Esophagus muscularis mucosa (tissue), 4 donors: ENCODE data around the gene PYCR2. TPM values are rescaled to one million over a fixed set of nuclear protein-coding genes. Genes with fewer than 3 reads are reported as not detected.

ENCODE experiments used
- DNase-seq: peaks from one replicate; pipeline ENCODE4 v3.0.0-alpha.2; 2017; ENCODE audit errors: extremely low spot score
- H3K27ac ChIP-seq, 4 donors: fragments of 200-600 bp; sonication (generic); replicated peaks in 1 of 4; 1 replicate in 3 of 4; 2 replicates in 1 of 4; pipeline ENCODE4 v1.5.1; 2016 to 2019; ENCODE audit warnings: mild to moderate bottlenecking in 1 of 4
- H3K27me3 ChIP-seq, 4 donors: fragments of 200-600 bp; sonication (generic); one replicate each; pipeline versions ENCODE4 v1.5.1 to v1.6.0; 2016 to 2019
- H3K36me3 ChIP-seq, 4 donors: fragments of 200-600 bp; sonication (generic); one replicate each; pipeline ENCODE4 v1.5.1; 2016 to 2019
- H3K4me1 ChIP-seq, 4 donors: fragments of 200-600 bp; sonication (generic); one replicate each; pipeline ENCODE4 v1.5.1; 2016 to 2019
- H3K4me3 ChIP-seq, 4 donors: fragments of 200-600 bp; sonication (generic); 1 replicate in 2 of 4; 2 replicates in 2 of 4; pipeline ENCODE4 v1.5.1; 2016 to 2019; ENCODE audit warnings: mild to moderate bottlenecking in 4 of 4, moderate library complexity in 1 of 4
- H3K9me3 ChIP-seq, 4 donors: fragments of 200-600 bp; sonication (generic); 1 replicate in 3 of 4; 2 replicates in 1 of 4; pipeline ENCODE4 v1.5.1; 2016 to 2019
- EP300 ChIP-seq: sonication (generic); formaldehyde crosslinking; IDR thresholded peaks from one replicate; pipeline ENCODE4 v1.6.1; 2017; ENCODE audit warnings: antibody characterized with exemption
- POLR2A ChIP-seq: fragments of 450-650 bp; IDR thresholded peaks from one replicate; pipeline ENCODE4 v1.6.1; 2017; ENCODE audit warnings: antibody characterized with exemption, moderate library complexity, mild to moderate bottlenecking, low read depth
- POLR2AphosphoS5 ChIP-seq, 2 donors: sonication (generic); formaldehyde crosslinking; IDR thresholded peaks; one replicate each; pipeline ENCODE4 v1.6.1; 2017; ENCODE audit warnings: antibody characterized with exemption in 2 of 2
- WGBS: methylation state at CpG from one replicate; pipeline ENCODE4 v1.1.5; 2018; 5-methylcytosine and 5-hydroxymethylcytosine counted together
- intact Hi-C: fragments of 100-400 bp; cut with DNase I; formaldehyde crosslinking; loops from one replicate; pipeline ENCODE4 v1.15.1; 2023
- total RNA-seq, 4 donors: library from RNA; depleted of rRNA; stranded (reverse); fragments of >200 nt; gene quantifications; one replicate each; pipeline versions ENCODE4 v1.1.0 to v1.2.1, GENCODE V29; 2016
- TF ChIP-seq, protein P1 (sequence below), 3 experiments: fragments of 200-600 bp in 2 of 3; fragments of 450-650 bp in 1 of 3; sonication (generic) in 2 of 3; IDR thresholded peaks; one replicate each; pipeline ENCODE4 v1.5.1; 2017 to 2019; ENCODE audit warnings: antibody characterized with exemption in 3 of 3, mild to moderate bottlenecking in 2 of 3, moderate library complexity in 1 of 3

The PYCR2 gene
- total RNA-seq, 4 donors from 2014 or later = 37.4 to 73.6 (median 58.2) TPM

DNA sequence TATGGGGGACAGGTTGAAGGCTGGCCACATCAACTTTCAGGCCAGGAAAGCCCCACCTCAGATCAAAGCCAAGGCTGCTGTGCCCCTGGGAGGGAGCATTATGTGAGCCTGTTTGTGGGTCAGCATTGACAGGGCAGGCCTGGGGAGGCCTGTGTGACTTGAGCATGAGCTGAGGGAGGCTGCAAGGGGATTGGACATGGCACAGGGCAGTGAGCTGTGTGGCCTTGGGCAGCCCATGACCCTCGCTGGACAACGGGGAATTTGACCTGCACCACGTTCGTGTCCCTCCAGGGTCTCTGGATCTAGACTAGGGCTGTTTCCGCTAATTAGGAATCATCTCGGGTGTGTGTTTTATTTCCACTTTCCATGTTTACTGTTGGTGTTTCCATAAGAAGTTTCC is 17.6 kb downstream of the PYCR2 start:
- intact Hi-C loops = no loop called here
- Histone ChIP-seq H3K27ac (no peak overlapping the region), H3K9me3 (no peaks in the 10 kb centered on the region), H3K27me3 (no peaks in the 10 kb centered on the region), H3K36me3 (no peaks in the 10 kb centered on the region), H3K4me3 (no peak overlapping the region), H3K4me1 (peaks cover 0 to 7% (median 6%) of the 10 kb centered on the region in 4 donors)
- no peak for DNase-seq
- TF ChIP-seq POLR2AphosphoS5 (IDR thresholded peaks at IDR 0.05) = no peak
- no peak for TF ChIP-seq EP300
- WGBS = 96% methylated on average over 6 of the region's 6 CpGs

DNA sequence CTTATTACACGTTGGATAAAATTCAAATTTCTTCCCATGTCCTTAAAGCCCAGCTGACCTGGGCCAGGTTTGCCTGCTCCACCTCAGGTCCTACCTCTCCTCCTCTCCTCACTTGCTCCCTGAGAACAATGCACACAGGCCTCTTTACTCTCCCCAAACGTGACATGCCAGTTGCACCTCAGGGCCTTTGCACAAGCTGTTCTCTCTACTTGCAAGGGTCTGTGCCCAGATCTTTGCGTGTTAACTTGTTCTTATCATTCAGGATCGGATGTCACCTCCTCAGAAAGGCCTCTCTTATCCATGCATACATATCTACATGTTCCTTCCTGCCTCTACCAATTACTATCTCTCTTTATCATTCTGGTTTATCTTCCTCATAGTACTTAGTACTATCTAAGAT is 20.4 kb downstream of the PYCR2 start:
- Histone ChIP-seq H3K36me3 (no peaks in the 10 kb centered on the region), H3K4me1 (no peaks in the 10 kb centered on the region), H3K4me3 (no peak overlapping the region), H3K27ac (no peak overlapping the region), H3K9me3 (no peaks in the 10 kb centered on the region), H3K27me3 (no peaks in the 10 kb centered on the region)
- TF ChIP-seq, protein P1, sequence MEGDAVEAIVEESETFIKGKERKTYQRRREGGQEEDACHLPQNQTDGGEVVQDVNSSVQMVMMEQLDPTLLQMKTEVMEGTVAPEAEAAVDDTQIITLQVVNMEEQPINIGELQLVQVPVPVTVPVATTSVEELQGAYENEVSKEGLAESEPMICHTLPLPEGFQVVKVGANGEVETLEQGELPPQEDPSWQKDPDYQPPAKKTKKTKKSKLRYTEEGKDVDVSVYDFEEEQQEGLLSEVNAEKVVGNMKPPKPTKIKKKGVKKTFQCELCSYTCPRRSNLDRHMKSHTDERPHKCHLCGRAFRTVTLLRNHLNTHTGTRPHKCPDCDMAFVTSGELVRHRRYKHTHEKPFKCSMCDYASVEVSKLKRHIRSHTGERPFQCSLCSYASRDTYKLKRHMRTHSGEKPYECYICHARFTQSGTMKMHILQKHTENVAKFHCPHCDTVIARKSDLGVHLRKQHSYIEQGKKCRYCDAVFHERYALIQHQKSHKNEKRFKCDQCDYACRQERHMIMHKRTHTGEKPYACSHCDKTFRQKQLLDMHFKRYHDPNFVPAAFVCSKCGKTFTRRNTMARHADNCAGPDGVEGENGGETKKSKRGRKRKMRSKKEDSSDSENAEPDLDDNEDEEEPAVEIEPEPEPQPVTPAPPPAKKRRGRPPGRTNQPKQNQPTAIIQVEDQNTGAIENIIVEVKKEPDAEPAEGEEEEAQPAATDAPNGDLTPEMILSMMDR (IDR thresholded peaks at IDR 0.05) = no peak
- TF ChIP-seq POLR2AphosphoS5 (IDR thresholded peaks at IDR 0.05) (no peak), POLR2A (no peak), EP300 (no peak)
- no peak for DNase-seq
- intact Hi-C loops = no loop called here
- WGBS = 95% methylated on average over 4 of the region's 4 CpGs

DNA sequence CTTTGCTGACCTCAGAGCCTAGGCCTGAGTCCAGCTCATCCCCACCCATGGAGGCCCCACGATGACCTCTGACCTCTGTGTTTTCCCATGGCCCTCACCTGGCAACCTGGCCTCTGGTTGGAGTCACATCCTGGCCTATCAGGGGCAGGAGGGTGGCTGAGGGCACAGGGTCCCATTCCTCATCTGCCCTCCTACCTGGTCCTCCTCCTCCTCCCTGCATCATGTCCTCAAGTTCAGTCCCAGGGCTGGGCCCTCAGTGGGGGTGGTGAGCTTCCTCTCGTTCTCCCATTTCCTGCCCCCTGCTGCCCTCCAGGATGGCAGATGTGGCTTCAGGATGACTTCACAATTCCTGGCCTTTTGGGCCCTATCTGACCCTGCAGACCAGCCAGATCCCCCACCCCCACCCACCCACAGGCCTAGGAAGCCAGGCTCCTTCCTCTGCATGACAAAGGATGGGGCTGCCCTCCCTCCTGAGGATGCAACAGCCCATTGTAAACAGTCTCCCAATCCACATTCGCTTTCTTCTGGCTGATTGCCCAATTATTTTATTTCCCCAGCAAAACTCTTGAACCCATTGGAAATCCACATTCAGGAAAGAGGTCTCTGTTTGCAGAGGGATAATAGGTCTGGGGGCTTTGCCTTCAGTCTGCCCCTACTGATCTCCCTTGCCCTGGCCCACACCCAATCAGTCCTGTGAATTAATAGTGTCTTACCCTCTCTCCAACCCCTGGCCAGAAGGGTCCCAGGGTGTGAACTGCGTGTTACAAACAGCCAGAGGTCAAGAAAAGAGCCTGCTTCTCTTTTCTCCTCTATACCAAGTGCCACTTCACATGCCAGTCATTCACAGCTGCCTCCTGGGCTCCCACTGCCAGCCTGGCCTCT is 24.8 kb downstream of the PYCR2 start:
- TF ChIP-seq, protein P1 (IDR thresholded peaks at IDR 0.05) = no peak
- intact Hi-C loops = no loop called here
- no peak overlapping the region for H3K4me3 ChIP-seq
- peaks cover 0 to 13% (median 7%) of the 10 kb centered on the region in 4 donors for H3K4me1 ChIP-seq
- WGBS = 56% methylated on average over 4 of the region's 4 CpGs
- H3K27me3 ChIP-seq = no peaks in the 10 kb centered on the region
- no peak overlapping the region for H3K27ac ChIP-seq
- DNase-seq = no peak
- H3K36me3 ChIP-seq = no peaks in the 10 kb centered on the region
- H3K9me3 ChIP-seq = no peaks in the 10 kb centered on the region

DNA sequence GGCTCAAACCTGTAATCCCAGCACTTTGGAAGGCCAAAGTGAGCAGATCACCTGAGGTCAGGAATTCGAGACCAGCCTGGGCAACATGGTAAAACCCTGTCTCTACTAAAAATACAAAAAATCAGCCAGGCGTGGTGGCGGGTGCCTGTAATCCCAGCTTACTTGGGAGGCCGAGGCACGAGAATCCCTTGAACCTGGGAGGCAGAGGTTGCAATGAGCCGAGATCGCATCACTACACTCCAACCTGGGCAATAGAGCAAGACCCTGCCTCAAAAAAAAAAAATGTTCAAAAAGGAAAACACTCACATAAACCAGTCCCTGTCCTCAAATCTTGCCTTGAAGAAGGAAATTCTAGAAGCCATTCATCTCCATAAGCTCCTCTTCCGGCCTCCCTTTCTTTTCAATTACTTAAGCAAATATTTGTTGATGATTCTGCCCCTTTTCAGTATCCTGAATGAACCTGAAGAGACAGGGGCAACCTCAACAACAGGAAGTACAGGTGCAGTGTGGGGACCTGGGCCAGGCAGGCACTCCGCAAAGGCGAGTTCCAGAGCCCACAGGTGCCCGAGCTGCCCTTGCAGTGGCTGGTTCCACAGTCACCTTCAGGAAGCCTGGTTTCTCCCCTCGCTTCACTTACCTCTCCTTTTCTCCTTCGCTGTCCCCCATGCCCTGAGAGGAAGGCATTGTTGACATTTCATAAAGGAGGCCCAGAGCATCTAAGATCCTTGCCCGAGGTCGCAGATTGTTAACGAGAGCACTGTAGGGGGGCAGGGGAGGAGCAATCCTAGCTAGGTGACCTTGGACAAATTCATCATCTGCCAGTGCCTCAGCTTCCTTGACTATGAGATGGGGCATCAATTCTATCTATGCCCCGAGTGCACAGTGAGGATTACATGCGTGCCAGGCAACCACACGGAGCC is 26.2 kb downstream of the PYCR2 start:
- H3K4me1 ChIP-seq = peaks cover 0 to 13% (median 7%) of the 10 kb centered on the region in 4 donors
- intact Hi-C loops = no loop called here
- no peaks in the 10 kb centered on the region for H3K36me3 ChIP-seq
- TF ChIP-seq POLR2AphosphoS5 (IDR thresholded peaks at IDR 0.05) (no peak), POLR2A (no peak), EP300 (no peak)
- TF ChIP-seq, protein P1 (IDR thresholded peaks at IDR 0.05) = no peak
- no peaks in the 10 kb centered on the region for H3K27me3 ChIP-seq
- 96% methylated on average over 19 of the region's 19 CpGs for WGBS
- H3K4me3 ChIP-seq = no peak overlapping the region
- no peak for DNase-seq
- H3K27ac ChIP-seq = no peak overlapping the region
- no peaks in the 10 kb centered on the region for H3K9me3 ChIP-seq

DNA sequence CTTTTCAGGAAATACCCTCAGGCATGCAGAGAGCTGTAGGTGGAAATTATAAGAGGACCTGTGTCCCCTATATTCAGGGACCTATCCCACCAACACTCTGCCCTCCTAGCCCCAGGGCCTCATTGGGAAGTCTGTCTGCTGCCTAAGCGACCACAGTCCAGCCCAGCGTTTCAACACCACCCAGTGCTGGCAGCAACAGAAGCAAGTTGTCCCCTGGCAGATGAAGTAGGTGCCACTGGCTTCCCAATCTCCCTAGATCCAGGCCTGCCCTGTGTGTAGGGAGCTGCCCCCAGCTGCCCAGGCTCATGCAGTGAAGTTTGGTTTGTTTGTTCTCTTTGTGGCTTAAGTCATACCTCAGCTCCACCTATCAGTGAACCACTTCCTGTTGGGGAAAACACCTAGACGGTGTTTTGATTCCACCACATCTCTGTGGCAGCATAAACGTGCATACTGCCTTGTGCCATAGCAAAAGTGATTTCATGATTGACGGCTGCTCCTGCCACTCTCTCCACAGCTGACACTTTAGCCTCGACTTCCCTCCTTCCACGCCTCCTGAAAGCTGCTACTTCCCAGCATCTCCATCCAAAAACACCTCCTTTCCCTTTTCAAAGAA is 27.0 kb downstream of the PYCR2 start:
- Histone ChIP-seq H3K9me3 (no peaks in the 10 kb centered on the region), H3K27ac (no peak overlapping the region), H3K4me1 (peaks cover 0 to 13% (median 7%) of the 10 kb centered on the region in 4 donors), H3K36me3 (no peaks in the 10 kb centered on the region), H3K4me3 (no peak overlapping the region), H3K27me3 (no peaks in the 10 kb centered on the region)
- intact Hi-C loops = no loop called here
- no peak for TF ChIP-seq EP300
- TF ChIP-seq, protein P1 (IDR thresholded peaks at IDR 0.05) = no peak
- no peak for TF ChIP-seq POLR2A
- TF ChIP-seq POLR2AphosphoS5 (IDR thresholded peaks at IDR 0.05) = no peak
- no peak for DNase-seq
- WGBS = 63% methylated on average over 6 of the region's 7 CpGs
